ENCODE measurements around the gene ATP1B1.

DNA sequence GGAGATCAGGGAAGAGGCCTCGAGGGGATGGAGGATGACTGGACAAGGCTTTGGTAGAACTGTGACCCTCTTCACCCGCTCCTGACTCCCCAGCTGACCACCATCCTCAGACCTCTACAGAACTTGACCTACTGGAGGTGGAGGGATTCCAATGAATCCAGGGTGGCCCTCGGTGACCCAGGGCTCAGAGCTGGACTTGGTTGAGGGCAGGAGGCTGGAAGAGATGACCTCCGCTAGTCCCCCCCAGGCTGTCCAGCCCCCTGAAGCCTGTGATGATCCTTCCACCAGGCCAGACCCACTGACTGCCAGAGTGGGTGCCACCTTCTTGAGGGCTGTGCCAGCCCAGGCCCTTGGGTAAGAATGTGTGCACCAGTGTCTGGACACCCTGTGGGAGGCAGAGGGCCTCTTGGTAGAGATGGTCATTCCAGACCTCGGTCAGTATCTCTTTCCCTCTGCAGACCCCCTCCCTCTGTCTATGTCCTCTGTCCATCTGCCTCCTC is 44.9 kb downstream of the ATP1B1 start:
- TF ChIP-seq, protein P1, sequence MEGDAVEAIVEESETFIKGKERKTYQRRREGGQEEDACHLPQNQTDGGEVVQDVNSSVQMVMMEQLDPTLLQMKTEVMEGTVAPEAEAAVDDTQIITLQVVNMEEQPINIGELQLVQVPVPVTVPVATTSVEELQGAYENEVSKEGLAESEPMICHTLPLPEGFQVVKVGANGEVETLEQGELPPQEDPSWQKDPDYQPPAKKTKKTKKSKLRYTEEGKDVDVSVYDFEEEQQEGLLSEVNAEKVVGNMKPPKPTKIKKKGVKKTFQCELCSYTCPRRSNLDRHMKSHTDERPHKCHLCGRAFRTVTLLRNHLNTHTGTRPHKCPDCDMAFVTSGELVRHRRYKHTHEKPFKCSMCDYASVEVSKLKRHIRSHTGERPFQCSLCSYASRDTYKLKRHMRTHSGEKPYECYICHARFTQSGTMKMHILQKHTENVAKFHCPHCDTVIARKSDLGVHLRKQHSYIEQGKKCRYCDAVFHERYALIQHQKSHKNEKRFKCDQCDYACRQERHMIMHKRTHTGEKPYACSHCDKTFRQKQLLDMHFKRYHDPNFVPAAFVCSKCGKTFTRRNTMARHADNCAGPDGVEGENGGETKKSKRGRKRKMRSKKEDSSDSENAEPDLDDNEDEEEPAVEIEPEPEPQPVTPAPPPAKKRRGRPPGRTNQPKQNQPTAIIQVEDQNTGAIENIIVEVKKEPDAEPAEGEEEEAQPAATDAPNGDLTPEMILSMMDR (IDR thresholded peaks at IDR 0.05; ENCODE audit: low read depth, low read length, poor library complexity, severe bottlenecking), result no peak
- no peak for TF ChIP-seq EZH2phosphoT487 (IDR thresholded peaks at IDR 0.05; ENCODE audit: borderline replicate concordance, low read length)

Data from DOHH2 (cell line).